Activated effector memory CD4-positive, alpha-beta T cell treated with anti-CD3 and anti-CD28 coated beads, Interleukin-2, amount 50 U/mL, for 16 hours (primary cell): ENCODE results near the gene ZNF70.
"Not testable (repeated sequence)": the region's sequence is repeated elsewhere in the genome, so short reads cannot be mapped to it uniquely, and the experiment has no call there.

Experiments
- DNase-seq: peaks from one replicate; pipeline ENCODE4 v3.0.0-alpha.2; 2020

The ZNF70 gene

GRCh38 chr22:23755711-23756110 lies 4.8 kb upstream of the ZNF70 start:
- DNase-seq, result no peak

GRCh38 chr22:23754980-23755636 lies 4.2 kb upstream of the ZNF70 start:
- DNase-seq, result no peak

GRCh38 chr22:23754220-23754919 lies 3.5 kb upstream of the ZNF70 start, which contains the start of gene VPREB3:
TSS of gene VPREB3 (minus strand) at chr22:23754425. CDS start at chr22:23754363, 62 bp downstream.
- no peak for DNase-seq

GRCh38 chr22:23753385-23753784 lies 2.5 kb upstream of the ZNF70 start:
- DNase-seq, result no peak

GRCh38 chr22:23752750-23753149 lies 1.8 kb upstream of the ZNF70 start:
- DNase-seq, result no peak

- no peak for DNase-seq
Observed at GRCh38 chr22:23752090-23752691, 1.3 kb upstream of the ZNF70 start.

- DNase-seq, result no peak
Observed at GRCh38 chr22:23751441-23751996, 607 bp upstream of the ZNF70 start.

GRCh38 chr22:23750367-23750713 lies 572 bp downstream of the ZNF70 start:
- DNase-seq, result no peak

- DNase-seq, result no peak
Observed at GRCh38 chr22:23749841-23750301, 1.0 kb downstream of the ZNF70 start.

GRCh38 chr22:23745791-23746190 lies 5.1 kb downstream of the ZNF70 start:
- DNase-seq, result no peak

GRCh38 chr22:23744485-23744884 lies 6.4 kb downstream of the ZNF70 start:
- DNase-seq, result no peak

GRCh38 chr22:23744001-23744400 lies 6.9 kb downstream of the ZNF70 start:
- DNase-seq, result no peak

- no peak for DNase-seq
Observed at GRCh38 chr22:23743303-23743705, 7.6 kb downstream of the ZNF70 start.

- DNase-seq, result no peak
Observed at GRCh38 chr22:23742505-23743264, 8.2 kb downstream of the ZNF70 start.

- no peak for DNase-seq
Observed at GRCh38 chr22:23737696-23738095, 13.2 kb downstream of the ZNF70 start.

GRCh38 chr22:23728108-23728507 lies 22.8 kb downstream of the ZNF70 start:
- not testable (repeated sequence) for DNase-seq

GRCh38 chr22:23722724-23723123 lies 28.2 kb downstream of the ZNF70 start:
- no peak for DNase-seq

- DNase-seq, result no peak
Observed at GRCh38 chr22:23722160-23722559, 28.8 kb downstream of the ZNF70 start.

- no peak for DNase-seq
Observed at GRCh38 chr22:23720855-23721254, 30.1 kb downstream of the ZNF70 start.

- no peak for DNase-seq
Observed at GRCh38 chr22:23718371-23719165, 32.3 kb downstream of the ZNF70 start.

GRCh38 chr22:23716811-23717801 lies 33.8 kb downstream of the ZNF70 start:
- DNase-seq, result peak; percentile 93
